Mammary epithelial cell (primary cell): ENCODE measurements around the gene AKR1C2.

Experiments
- CTCF ChIP-seq, 2 donors: IDR thresholded peaks in 1 of 2; conservative IDR thresholded peaks in 1 of 2; 2 replicates each; pipeline ENCODE4 v1.5.1; 2011 to 2012; ENCODE audit warnings: inconsistent platforms in 2 of 2, low read length in 2 of 2, mild to moderate bottlenecking in 2 of 2, control low read depth in 1 of 2, low read depth in 1 of 2; ENCODE audit not compliant: insufficient read depth in 1 of 2; ENCODE audit errors: extremely low read depth in 1 of 2
- EZH2 ChIP-seq: IDR thresholded peaks from 2 replicates; pipeline ENCODE4 v1.6.1; 2012; ENCODE audit warnings: low read length, inconsistent platforms, borderline replicate concordance

GRCh38 chr10:5023177-5023805 is 19.6 kb upstream of the AKR1C2 start:
- TF ChIP-seq CTCF (conservative IDR thresholded peaks at IDR 0.05 in 1 of 2, IDR thresholded peaks at IDR 0.05 in 1 of 2; ENCODE audit: extremely low read depth in 1 of 2, insufficient read depth in 1 of 2, low read depth in 1 of 2, low read length in 2 of 2): no peak
- TF ChIP-seq EZH2: no peak
